SH-SY5Y (cell line): Measurements from ENCODE around the gene KLHL22.

Source experiments
- GATA2 ChIP-seq: IDR thresholded peaks from 2 replicates; pipeline ENCODE4 v1.6.1; 2011; ENCODE audit warnings: mild to moderate bottlenecking, low read depth, low read length
- GATA3 ChIP-seq: IDR thresholded peaks from 2 replicates; pipeline ENCODE4 v1.6.1; 2011; ENCODE audit warnings: low read depth, mild to moderate bottlenecking, low read length, moderate library complexity

DNA sequence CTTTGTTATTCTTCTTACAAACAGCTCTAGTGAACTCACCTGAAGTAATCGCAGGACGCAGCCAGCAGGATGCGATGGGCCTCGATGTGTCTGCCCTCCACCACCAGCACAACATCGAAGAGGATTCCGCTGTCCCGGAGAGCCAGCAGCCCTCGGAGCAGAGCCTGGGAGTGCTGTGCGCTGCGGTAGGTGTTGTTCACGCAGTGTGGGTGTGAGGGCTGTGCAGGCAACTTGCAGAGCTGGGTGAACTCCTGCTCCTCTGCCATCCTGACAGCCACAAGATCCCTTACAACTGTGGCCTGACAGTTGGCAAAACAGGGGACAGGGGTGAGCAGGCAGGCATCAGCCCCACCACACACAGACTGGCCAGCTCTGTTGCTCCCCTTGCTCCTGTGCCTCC is 6.6 kb downstream of the KLHL22 start:
- no peak for TF ChIP-seq GATA2
- no peak for TF ChIP-seq GATA3
